Ovary (tissue), 9 donors: ENCODE results near the gene CFAP54. TPM values are rescaled to one million over a fixed set of nuclear protein-coding genes. Genes with fewer than 3 reads are reported as not detected.
A peak's percentile ranks its signal among the peaks of the same experiment; 100 is the strongest.
"Not testable (repeated sequence)": the region's sequence is repeated elsewhere in the genome, so short reads cannot be mapped to it uniquely, and the experiment has no call there.

Experiments
- DNase-seq, 5 donors: peaks; one replicate each; pipeline ENCODE4 v3.0.0-alpha.2; 2019 to 2020
- H3K27ac ChIP-seq, 2 donors: fragments of 200-600 bp; one replicate each; pipeline versions ENCODE4 v1.5.1 to v1.8.0; 2019 to 2022
- H3K27me3 ChIP-seq: fragments of 200-600 bp; one replicate; pipeline ENCODE4 v1.8.0; 2022
- H3K36me3 ChIP-seq: fragments of 200-600 bp; sonication (generic); one replicate; pipeline ENCODE4 v1.5.1; 2019
- H3K4me1 ChIP-seq: one replicate; pipeline ENCODE4 v1.8.1; 2013; ENCODE audit warnings: mild to moderate bottlenecking, moderate library complexity; ENCODE audit not compliant: insufficient read depth
- H3K4me3 ChIP-seq: fragments of 200-600 bp; sonication (generic); one replicate; pipeline ENCODE4 v1.5.1; 2017
- H3K9me3 ChIP-seq, 2 donors: fragments of 200-600 bp in 1 of 2; sonication (generic) in 1 of 2; one replicate each; pipeline versions ENCODE4 v1.5.1 to v1.8.1; 2013 to 2019; ENCODE audit warnings: mild to moderate bottlenecking in 1 of 2, moderate library complexity in 1 of 2
- EP300 ChIP-seq: sonication (generic); formaldehyde crosslinking; IDR thresholded peaks from one replicate; pipeline ENCODE4 v1.6.1; 2017; ENCODE audit warnings: antibody characterized with exemption
- POLR2A ChIP-seq: fragments of 450-650 bp; IDR thresholded peaks from one replicate; pipeline ENCODE4 v1.6.1; 2017; ENCODE audit warnings: antibody characterized with exemption, mild to moderate bottlenecking, moderate library complexity
- WGBS, 3 donors: extraction: QIAGEN DNeasy Blood & Tissue Kit in 1 of 3; methylation state at CpG; one replicate each; pipeline versions ENCODE4 v1.1.5 to v1.1.7; 2013 to 2017; 5-methylcytosine and 5-hydroxymethylcytosine counted together
- intact Hi-C, 4 donors: fragments of 100-400 bp; cut with DNase I; formaldehyde crosslinking; loops; one replicate each; pipeline versions ENCODE4 v1.11.0 to v1.15.1; 2022 to 2023
- polyA plus RNA-seq, 2 donors: library from polyadenylated mRNA; stranded (reverse); fragments of 200-250 nt in 1 of 2; fragments of 350-450 nt in 1 of 2; fragmentation: Illumina TruSeq in 1 of 2; extraction: RNeasy Lipid Tissue Mini Kit (QIAGEN cat#74804) in 1 of 2; gene quantifications; one replicate each; pipeline ENCODE4 v1.2.3, GENCODE V29; 2013 to 2014
- total RNA-seq, 7 donors: library from RNA; depleted of rRNA in 2 of 7; stranded (reverse); fragments of >200 nt in 2 of 7; fragmentation: NEBNext Ultra II Directional in 3 of 7; extraction: Animal tissue kit (Norgen Biotek cat#: 25700) in 3 of 7; gene quantifications; one replicate each; pipeline versions ENCODE4 v1.1.0 to v1.2.4, GENCODE V29; 2016 to 2023
- TF ChIP-seq, protein P1 (sequence below), 3 donors: fragments of 450-650 bp in 2 of 3; fragments of 200-600 bp in 1 of 3; IDR thresholded peaks; one replicate each; pipeline versions ENCODE4 v1.5.1 to v1.8.0; 2016 to 2022; ENCODE audit warnings: antibody characterized with exemption in 3 of 3, mild to moderate bottlenecking in 1 of 3
- donor health status: DM: no; HTN: no; CAD: no; lungs with moderate emphysema.
- donor health status: DM: no; HTN: no; CAD: no.
- donor health status: Bipolar disorder and iron deficiency.
- donor health status: DM: yes; HTN: yes; CAD: no.
- donor health status: DM: no; HTN: no; CAD: no.
- donor health status: DM: yes; HTN: yes; CAD: no.

Gene CFAP54
- total and polyA plus RNA-seq, 9 donors = 0.15 to 29.8 (median 1.7) TPM

DNA sequence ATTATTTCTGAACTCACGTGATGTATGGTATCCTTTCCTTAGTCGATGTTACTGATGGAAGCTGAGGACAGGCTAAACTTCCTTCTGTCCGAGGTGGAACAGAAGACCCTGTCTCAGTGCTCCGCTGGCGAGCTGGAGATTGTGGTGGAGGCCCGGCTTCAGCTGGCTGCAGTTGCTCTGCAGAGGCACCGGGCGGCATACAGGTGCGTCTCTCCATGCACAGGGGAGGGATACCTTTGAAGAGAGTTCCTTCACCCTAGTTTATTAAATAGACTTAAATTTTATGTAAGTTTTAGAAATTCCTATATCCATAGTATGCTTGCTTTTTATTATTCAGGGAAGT, 231.0 kb downstream of the CFAP54 start:
- WGBS, 3 donors = 20 to 67% (median 30%) methylated on average over 9 of the region's 9 CpGs
- Histone ChIP-seq H3K27ac (peak overlapping the region in 1 of 2 donors; percentile 6), H3K4me1 (peaks cover 3% of the 10 kb centered on the region)

DNA sequence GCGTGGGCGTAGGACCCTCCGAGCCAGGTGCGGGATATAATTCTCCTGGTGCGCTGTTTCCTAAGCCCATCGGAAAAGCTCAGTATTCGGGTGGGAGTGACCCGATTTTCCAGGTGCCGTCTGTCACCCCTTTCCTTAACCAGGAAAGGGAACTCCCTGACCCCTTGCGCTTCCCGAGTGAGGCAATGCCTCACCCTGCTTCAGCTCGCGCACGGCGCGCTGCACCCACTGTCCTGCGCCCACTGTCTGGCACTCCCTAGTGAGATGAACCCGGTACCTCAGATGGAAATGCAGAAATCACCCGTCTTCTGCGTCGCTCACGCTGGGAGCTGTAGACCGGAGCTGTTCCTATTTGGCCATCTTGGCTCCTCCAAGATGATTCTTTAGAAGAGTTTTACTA, 240.1 kb downstream of the CFAP54 start:
- H3K4me3 ChIP-seq, H3K27me3 ChIP-seq, H3K36me3 ChIP-seq, H3K4me1 ChIP-seq, DNase-seq, H3K9me3 ChIP-seq, intact Hi-C loops, H3K27ac ChIP-seq: not testable (repeated sequence)
- 78 to 94% (median 93%) methylated on average over 21 to 23 of the region's 23 CpGs for WGBS, 3 donors

More for the DNA sequence above, 231.0 kb downstream of the CFAP54 start:
- DNase-seq = no peak
- Histone ChIP-seq H3K9me3 (no peaks in the 10 kb centered on the region), H3K27me3 (no peaks in the 10 kb centered on the region), H3K4me3 (peak overlapping the region; percentile 7), H3K36me3 (no peaks in the 10 kb centered on the region)
- TF ChIP-seq, protein P1, sequence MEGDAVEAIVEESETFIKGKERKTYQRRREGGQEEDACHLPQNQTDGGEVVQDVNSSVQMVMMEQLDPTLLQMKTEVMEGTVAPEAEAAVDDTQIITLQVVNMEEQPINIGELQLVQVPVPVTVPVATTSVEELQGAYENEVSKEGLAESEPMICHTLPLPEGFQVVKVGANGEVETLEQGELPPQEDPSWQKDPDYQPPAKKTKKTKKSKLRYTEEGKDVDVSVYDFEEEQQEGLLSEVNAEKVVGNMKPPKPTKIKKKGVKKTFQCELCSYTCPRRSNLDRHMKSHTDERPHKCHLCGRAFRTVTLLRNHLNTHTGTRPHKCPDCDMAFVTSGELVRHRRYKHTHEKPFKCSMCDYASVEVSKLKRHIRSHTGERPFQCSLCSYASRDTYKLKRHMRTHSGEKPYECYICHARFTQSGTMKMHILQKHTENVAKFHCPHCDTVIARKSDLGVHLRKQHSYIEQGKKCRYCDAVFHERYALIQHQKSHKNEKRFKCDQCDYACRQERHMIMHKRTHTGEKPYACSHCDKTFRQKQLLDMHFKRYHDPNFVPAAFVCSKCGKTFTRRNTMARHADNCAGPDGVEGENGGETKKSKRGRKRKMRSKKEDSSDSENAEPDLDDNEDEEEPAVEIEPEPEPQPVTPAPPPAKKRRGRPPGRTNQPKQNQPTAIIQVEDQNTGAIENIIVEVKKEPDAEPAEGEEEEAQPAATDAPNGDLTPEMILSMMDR (IDR thresholded peaks at IDR 0.05) = no peak
- TF ChIP-seq EP300 = no peak
- intact Hi-C loops = no loop called here

DNA sequence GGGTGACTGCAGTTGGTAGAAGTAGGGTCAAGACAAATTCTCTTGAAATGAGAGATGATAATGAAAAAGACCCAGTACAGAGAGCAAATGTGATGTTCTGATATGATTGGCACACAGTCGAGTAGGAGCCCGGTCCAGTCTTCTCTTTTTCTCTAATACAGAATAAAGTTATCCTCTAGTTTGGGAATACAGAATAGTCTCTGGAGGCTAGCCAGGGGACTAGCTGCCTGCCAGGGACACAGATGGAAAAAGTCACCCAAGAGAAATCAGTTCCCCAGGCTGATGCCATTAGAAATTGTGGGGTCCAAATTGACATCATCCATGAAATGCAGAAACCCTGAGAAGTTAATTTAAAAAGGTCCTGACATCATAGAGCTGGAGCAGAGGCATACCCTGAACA, 240.5 kb downstream of the CFAP54 start:
- WGBS, 3 donors = 5 to 16% (median 13%) methylated on average over 2 of the region's 2 CpGs
- no peak for DNase-seq
- Histone ChIP-seq H3K4me1 (no peaks in the 10 kb centered on the region), H3K27ac (no peak overlapping the region), H3K4me3 (no peak overlapping the region), H3K36me3 (no peaks in the 10 kb centered on the region), H3K27me3 (no peaks in the 10 kb centered on the region), H3K9me3 (no peaks in the 10 kb centered on the region)
- TF ChIP-seq POLR2A = no peak
- intact Hi-C loops = loop anchor here in 1 of 4 donors (5.0 kb wide), 1 partner anchor 1212 kb away; no protein-coding TSS in a partner anchor

DNA sequence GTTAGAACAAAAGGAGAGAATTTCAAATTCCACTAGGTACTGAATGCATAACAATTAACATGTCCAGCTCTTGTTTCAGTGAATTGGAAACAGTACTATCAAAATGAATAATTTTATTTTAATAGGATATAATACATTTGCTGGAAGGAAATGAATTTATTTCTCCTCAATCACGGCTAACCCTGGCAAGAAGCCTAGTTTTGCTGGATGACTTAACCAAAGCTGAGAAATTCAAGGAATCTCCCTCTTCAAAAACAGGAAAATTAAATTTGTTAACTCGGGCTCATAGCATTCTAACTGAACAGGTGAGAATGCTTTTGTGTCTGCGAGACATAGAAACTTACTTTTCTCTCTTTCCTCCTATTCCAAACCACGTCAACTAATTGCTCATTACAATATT, 254.2 kb downstream of the CFAP54 start:
- DNase-seq = no peak
- 16 to 24% (median 17%) methylated on average over 4 of the region's 4 CpGs for WGBS, 3 donors
- H3K4me1 ChIP-seq = no peaks in the 10 kb centered on the region
- no peaks in the 10 kb centered on the region for H3K36me3 ChIP-seq
- no peaks in the 10 kb centered on the region for H3K9me3 ChIP-seq
- H3K27me3 ChIP-seq = no peaks in the 10 kb centered on the region
- H3K27ac ChIP-seq = no peak overlapping the region
- intact Hi-C loops = no loop called here
- no peak overlapping the region for H3K4me3 ChIP-seq
- TF ChIP-seq POLR2A = no peak
- no peak for TF ChIP-seq EP300
- TF ChIP-seq, protein P1 (IDR thresholded peaks at IDR 0.05) = no peak

DNA sequence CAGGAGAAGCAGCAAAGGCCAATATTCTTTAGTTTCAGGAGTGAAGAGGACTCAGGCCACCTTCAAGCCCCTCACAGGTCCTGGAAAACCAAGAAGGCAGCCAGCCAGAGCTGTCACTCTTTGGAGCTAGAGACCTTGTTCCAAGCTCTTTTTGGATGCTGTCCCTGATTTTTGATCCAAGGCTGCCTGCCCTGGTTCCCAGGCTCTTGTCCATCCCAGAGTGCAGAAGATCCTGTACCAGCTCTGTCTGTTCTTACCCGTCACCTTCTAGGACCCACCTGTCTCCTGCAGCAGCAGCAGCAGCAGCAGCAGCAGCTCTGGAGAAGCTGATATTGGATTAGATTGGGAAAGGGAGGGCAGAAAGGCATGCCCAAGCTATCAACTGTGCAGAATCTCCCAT, 260.6 kb downstream of the CFAP54 start:
- Histone ChIP-seq H3K27ac (no peak overlapping the region), H3K4me3 (no peak overlapping the region), H3K9me3 (no peaks in the 10 kb centered on the region), H3K27me3 (no peaks in the 10 kb centered on the region), H3K4me1 (no peaks in the 10 kb centered on the region), H3K36me3 (no peaks in the 10 kb centered on the region)
- DNase-seq = no peak
- WGBS, 3 donors = 73 to 80% (median 75%) methylated on average over 1 of the region's 1 CpG
- TF ChIP-seq EP300 (no peak), POLR2A (no peak)
- TF ChIP-seq, protein P1 (IDR thresholded peaks at IDR 0.05) = no peak
- intact Hi-C loops = no loop called here

DNA sequence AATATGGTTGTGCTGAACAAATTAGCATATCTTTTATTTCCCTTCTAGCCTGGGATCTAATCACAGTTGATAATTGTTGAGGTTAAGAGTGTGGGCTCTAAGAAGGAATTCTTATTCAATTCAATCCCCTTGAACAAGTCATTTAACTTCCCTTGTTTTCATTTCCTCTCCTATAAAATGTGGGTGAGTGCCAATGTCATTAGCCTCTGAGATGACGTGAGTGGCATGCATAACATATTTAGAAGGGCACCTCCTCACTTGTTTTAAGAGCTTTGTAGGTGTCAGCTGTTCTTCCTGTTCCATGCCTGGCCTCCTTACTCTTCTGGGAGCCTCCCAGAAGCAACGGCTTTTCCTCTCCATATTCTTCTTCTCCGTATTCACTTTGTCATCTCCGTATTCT, 262.2 kb downstream of the CFAP54 start:
- TF ChIP-seq POLR2A = no peak
- TF ChIP-seq EP300 = no peak
- TF ChIP-seq, protein P1 (IDR thresholded peaks at IDR 0.05) = no peak
- Histone ChIP-seq H3K27me3 (no peaks in the 10 kb centered on the region), H3K4me1 (no peaks in the 10 kb centered on the region), H3K9me3 (no peaks in the 10 kb centered on the region), H3K36me3 (no peaks in the 10 kb centered on the region), H3K27ac (no peak overlapping the region), H3K4me3 (no peak overlapping the region)
- 57 to 60% (median 60%) methylated on average over 4 of the region's 4 CpGs for WGBS, 3 donors
- no peak for DNase-seq
- intact Hi-C loops = no loop called here
